ENCODE results near the gene SUPT16H. TPM values are rescaled to one million over a fixed set of nuclear protein-coding genes. Genes with fewer than 3 reads are reported as not detected.

SUPT16H gene
- total and polyA plus RNA-seq, 2 experiments from 2014 or later = 187 to 268 TPM

DNA sequence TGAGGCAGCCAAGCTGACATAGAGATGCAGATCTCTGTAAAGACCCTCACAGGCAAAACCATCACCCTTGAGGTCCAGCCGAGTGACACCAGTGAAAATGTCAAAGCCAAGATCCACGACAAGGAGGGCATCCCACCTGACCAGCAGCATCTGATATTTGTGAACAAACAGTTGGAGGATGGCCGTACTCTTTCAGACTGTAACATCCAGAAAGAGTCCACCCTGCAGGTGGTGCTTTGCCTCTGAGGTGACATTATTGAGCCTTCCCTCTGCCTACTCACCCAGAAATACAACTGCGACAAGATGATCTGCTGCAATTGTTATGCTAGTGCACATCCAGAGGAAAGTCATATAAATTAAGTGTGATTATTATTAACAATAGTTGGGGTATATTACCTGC is 15.1 kb upstream of the SUPT16H start:
- DNase-seq (ENCODE audit: low spot score) (no peak), ATAC-seq (no peak)
- H3K36me3 ChIP-seq (ENCODE audit: insufficient read depth) = peaks cover 100% of the 10 kb centered on the region
- TF ChIP-seq NANOG (IDR thresholded peaks at IDR 0.05; ENCODE audit: borderline replicate concordance) (no peak), EZH2phosphoT487 (IDR thresholded peaks at IDR 0.05; ENCODE audit: unreplicated experiment) (no peak), CREB1 (CRISPR knock-in tag; IDR thresholded peaks at IDR 0.05; ENCODE audit: low read depth) (no peak), EZH2 (IDR thresholded peaks at IDR 0.05; ENCODE audit: low read depth, unreplicated experiment) (no peak)
- TF ChIP-seq, protein P1, sequence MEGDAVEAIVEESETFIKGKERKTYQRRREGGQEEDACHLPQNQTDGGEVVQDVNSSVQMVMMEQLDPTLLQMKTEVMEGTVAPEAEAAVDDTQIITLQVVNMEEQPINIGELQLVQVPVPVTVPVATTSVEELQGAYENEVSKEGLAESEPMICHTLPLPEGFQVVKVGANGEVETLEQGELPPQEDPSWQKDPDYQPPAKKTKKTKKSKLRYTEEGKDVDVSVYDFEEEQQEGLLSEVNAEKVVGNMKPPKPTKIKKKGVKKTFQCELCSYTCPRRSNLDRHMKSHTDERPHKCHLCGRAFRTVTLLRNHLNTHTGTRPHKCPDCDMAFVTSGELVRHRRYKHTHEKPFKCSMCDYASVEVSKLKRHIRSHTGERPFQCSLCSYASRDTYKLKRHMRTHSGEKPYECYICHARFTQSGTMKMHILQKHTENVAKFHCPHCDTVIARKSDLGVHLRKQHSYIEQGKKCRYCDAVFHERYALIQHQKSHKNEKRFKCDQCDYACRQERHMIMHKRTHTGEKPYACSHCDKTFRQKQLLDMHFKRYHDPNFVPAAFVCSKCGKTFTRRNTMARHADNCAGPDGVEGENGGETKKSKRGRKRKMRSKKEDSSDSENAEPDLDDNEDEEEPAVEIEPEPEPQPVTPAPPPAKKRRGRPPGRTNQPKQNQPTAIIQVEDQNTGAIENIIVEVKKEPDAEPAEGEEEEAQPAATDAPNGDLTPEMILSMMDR (conservative IDR thresholded peaks at IDR 0.05; ENCODE audit: low read depth in 2 of 2) = no peak
- TF ChIP-seq, protein P2, sequence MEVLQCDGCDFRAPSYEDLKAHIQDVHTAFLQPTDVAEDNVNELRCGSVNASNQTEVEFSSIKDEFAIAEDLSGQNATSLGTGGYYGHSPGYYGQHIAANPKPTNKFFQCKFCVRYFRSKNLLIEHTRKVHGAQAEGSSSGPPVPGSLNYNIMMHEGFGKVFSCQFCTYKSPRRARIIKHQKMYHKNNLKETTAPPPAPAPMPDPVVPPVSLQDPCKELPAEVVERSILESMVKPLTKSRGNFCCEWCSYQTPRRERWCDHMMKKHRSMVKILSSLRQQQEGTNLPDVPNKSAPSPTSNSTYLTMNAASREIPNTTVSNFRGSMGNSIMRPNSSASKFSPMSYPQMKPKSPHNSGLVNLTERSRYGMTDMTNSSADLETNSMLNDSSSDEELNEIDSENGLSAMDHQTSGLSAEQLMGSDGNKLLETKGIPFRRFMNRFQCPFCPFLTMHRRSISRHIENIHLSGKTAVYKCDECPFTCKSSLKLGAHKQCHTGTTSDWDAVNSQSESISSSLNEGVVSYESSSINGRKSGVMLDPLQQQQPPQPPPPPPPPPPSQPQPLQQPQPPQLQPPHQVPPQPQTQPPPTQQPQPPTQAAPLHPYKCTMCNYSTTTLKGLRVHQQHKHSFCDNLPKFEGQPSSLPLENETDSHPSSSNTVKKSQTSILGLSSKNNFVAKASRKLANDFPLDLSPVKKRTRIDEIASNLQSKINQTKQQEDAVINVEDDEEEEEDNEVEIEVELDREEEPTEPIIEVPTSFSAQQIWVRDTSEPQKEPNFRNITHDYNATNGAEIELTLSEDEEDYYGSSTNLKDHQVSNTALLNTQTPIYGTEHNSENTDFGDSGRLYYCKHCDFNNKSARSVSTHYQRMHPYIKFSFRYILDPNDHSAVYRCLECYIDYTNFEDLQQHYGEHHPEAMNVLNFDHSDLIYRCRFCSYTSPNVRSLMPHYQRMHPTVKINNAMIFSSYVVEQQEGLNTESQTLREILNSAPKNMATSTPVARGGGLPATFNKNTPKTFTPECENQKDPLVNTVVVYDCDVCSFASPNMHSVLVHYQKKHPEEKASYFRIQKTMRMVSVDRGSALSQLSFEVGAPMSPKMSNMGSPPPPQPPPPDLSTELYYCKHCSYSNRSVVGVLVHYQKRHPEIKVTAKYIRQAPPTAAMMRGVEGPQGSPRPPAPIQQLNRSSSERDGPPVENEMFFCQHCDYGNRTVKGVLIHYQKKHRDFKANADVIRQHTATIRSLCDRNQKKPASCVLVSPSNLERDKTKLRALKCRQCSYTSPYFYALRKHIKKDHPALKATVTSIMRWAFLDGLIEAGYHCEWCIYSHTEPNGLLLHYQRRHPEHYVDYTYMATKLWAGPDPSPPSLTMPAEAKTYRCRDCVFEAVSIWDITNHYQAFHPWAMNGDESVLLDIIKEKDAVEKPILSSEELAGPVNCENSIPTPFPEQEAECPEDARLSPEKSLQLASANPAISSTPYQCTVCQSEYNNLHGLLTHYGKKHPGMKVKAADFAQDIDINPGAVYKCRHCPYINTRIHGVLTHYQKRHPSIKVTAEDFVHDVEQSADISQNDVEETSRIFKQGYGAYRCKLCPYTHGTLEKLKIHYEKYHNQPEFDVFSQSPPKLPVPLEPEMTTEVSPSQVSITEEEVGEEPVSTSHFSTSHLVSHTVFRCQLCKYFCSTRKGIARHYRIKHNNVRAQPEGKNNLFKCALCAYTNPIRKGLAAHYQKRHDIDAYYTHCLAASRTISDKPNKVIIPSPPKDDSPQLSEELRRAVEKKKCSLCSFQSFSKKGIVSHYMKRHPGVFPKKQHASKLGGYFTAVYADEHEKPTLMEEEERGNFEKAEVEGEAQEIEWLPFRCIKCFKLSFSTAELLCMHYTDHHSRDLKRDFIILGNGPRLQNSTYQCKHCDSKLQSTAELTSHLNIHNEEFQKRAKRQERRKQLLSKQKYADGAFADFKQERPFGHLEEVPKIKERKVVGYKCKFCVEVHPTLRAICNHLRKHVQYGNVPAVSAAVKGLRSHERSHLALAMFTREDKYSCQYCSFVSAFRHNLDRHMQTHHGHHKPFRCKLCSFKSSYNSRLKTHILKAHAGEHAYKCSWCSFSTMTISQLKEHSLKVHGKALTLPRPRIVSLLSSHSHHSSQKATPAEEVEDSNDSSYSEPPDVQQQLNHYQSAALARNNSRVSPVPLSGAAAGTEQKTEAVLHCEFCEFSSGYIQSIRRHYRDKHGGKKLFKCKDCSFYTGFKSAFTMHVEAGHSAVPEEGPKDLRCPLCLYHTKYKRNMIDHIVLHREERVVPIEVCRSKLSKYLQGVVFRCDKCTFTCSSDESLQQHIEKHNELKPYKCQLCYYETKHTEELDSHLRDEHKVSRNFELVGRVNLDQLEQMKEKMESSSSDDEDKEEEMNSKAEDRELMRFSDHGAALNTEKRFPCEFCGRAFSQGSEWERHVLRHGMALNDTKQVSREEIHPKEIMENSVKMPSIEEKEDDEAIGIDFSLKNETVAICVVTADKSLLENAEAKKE (CRISPR knock-in tag; IDR thresholded peaks at IDR 0.05) = no peak
- TF ChIP-seq, protein P3, sequence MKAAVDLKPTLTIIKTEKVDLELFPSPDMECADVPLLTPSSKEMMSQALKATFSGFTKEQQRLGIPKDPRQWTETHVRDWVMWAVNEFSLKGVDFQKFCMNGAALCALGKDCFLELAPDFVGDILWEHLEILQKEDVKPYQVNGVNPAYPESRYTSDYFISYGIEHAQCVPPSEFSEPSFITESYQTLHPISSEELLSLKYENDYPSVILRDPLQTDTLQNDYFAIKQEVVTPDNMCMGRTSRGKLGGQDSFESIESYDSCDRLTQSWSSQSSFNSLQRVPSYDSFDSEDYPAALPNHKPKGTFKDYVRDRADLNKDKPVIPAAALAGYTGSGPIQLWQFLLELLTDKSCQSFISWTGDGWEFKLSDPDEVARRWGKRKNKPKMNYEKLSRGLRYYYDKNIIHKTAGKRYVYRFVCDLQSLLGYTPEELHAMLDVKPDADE (IDR thresholded peaks at IDR 0.05) = no peak
- no peak overlapping the region for H3K4me3 ChIP-seq
- Mint-ChIP-seq H3K4me1 (no peaks in the 10 kb centered on the region), H3K36me3 (ENCODE audit: low read depth) (peaks cover 89% of the 10 kb centered on the region), H3K9me3 (no peaks in the 10 kb centered on the region), H3K4me3 (no peak overlapping the region), H3K27me3 (ENCODE audit: insufficient read depth, low read depth, poor library complexity) (no peaks in the 10 kb centered on the region), H3K27ac (0 out of 2 replicates have a peak overlapping the region, but pooled peaks have one; percentile 19)
- H3K27ac ChIP-seq (ENCODE audit: low read depth) = no peak overlapping the region
- H3K79me2 ChIP-seq (replicated peaks; ENCODE audit: insufficient read depth) = no peaks in the 10 kb centered on the region
- H3K4me2 ChIP-seq = no peak overlapping the region
- H3K4me1 ChIP-seq (ENCODE audit: insufficient read depth) = no peaks in the 10 kb centered on the region
- H3F3A ChIP-seq (replicated peaks; ENCODE audit: low read depth) = peaks cover 29% of the 10 kb centered on the region; the same call in 1 of the 2 replicates
- H4K20me1 ChIP-seq (replicated peaks; ENCODE audit: insufficient read depth) = peaks cover 21% of the 10 kb centered on the region
- no peaks in the 10 kb centered on the region for H3K27me3 ChIP-seq (ENCODE audit: insufficient read depth)
- no peaks in the 10 kb centered on the region for H3K9me2 ChIP-seq (ENCODE audit: insufficient read depth)
- H2AFZ ChIP-seq = no peak overlapping the region

All from GM23338 (cell line).